ENCODE measurements around the gene BRD9.

BRD9 gene

GRCh38 chr5:816176-816575 lies 76.4 kb downstream of the BRD9 start:
- H3K23ac ChIP-seq (ENCODE audit: low read depth, low read length, poor library complexity) = no peak overlapping the region
- H2BK5ac ChIP-seq (ENCODE audit: low read length) = no peak overlapping the region
- no peak overlapping the region for H3K14ac ChIP-seq (ENCODE audit: low read length)
- H3K27me3 ChIP-seq (ENCODE audit: control insufficient read depth in 3 of 3, insufficient read depth in 3 of 3, low read depth in 1 of 3, low read length in 3 of 3) = no peaks in the 10 kb centered on the region
- no peak overlapping the region for H2BK15ac ChIP-seq (ENCODE audit: low read length)
- no peaks in the 10 kb centered on the region for H3K4me1 ChIP-seq (ENCODE audit: control insufficient read depth in 2 of 2, insufficient read depth in 1 of 2, low read depth in 1 of 2, low read length in 2 of 2)
- no peak overlapping the region for H3K9ac ChIP-seq (ENCODE audit: low read depth, low read length, poor library complexity)
- H3K9me3 ChIP-seq (replicated peaks in 1 of 2; ENCODE audit: control insufficient read depth in 2 of 2, insufficient read depth in 1 of 2, low read depth in 1 of 2, low read length in 2 of 2) = no peaks in the 10 kb centered on the region
- peaks cover 5 to 18% of the 10 kb centered on the region in 2 donors for H3K36me3 ChIP-seq (replicated peaks in 1 of 2; ENCODE audit: control insufficient read depth in 2 of 2, insufficient read depth in 2 of 2, low read length in 2 of 2)
- H4K91ac ChIP-seq (ENCODE audit: low read depth, low read length, poor library complexity) = no peak overlapping the region
- H4K8ac ChIP-seq (ENCODE audit: low read depth, low read length) = no peak overlapping the region
- no peak overlapping the region for H2BK12ac ChIP-seq (ENCODE audit: low read length)
- no peak overlapping the region for H2AK5ac ChIP-seq (ENCODE audit: low read depth, low read length)
- no peak for DNase-seq (ENCODE audit: low spot score)
- no peak overlapping the region for H3K4ac ChIP-seq (ENCODE audit: low read length)
- H3K4me3 ChIP-seq (ENCODE audit: low read length in 2 of 2) = no peak overlapping the region
- no peak overlapping the region for H2AFZ ChIP-seq (ENCODE audit: low read length)
- H3K4me2 ChIP-seq (ENCODE audit: insufficient read depth, low read length, poor library complexity, severe bottlenecking) = no peak overlapping the region
- H3K18ac ChIP-seq (ENCODE audit: low read length) = no peak overlapping the region
- WGBS, 2 donors (ENCODE audit: extremely low coverage in 2 of 2, insufficient read length in 2 of 2, insufficient replicate concordance in 1 of 2) = no CpG with 5 or more reads among the region's 15 CpGs
- H3K79me1 ChIP-seq (ENCODE audit: low read depth, low read length) = no peaks in the 10 kb centered on the region
- H2BK120ac ChIP-seq (ENCODE audit: low read depth, low read length) = no peak overlapping the region
- no peak overlapping the region for H3K27ac ChIP-seq (replicated peaks; ENCODE audit: low read length)

GRCh38 chr5:815449-815848 lies 77.2 kb downstream of the BRD9 start:
- Histone ChIP-seq H3K27ac (replicated peaks; ENCODE audit: low read length) (no peak overlapping the region), H3K14ac (ENCODE audit: low read length) (no peak overlapping the region), H2AFZ (ENCODE audit: low read length) (no peak overlapping the region), H2AK5ac (ENCODE audit: low read depth, low read length) (no peak overlapping the region), H3K23ac (ENCODE audit: low read depth, low read length, poor library complexity) (no peak overlapping the region), H3K18ac (ENCODE audit: low read length) (no peak overlapping the region), H3K9me3 (replicated peaks in 1 of 2; ENCODE audit: control insufficient read depth in 2 of 2, insufficient read depth in 1 of 2, low read depth in 1 of 2, low read length in 2 of 2) (no peaks in the 10 kb centered on the region), H3K36me3 (replicated peaks in 1 of 2; ENCODE audit: control insufficient read depth in 2 of 2, insufficient read depth in 2 of 2, low read length in 2 of 2) (peaks cover 3 to 14% of the 10 kb centered on the region in 2 donors), H4K91ac (ENCODE audit: low read depth, low read length, poor library complexity) (no peak overlapping the region), H3K9ac (ENCODE audit: low read depth, low read length, poor library complexity) (no peak overlapping the region), H3K4me3 (ENCODE audit: low read length in 2 of 2) (no peak overlapping the region), H2BK12ac (ENCODE audit: low read length) (no peak overlapping the region), H3K4me2 (ENCODE audit: insufficient read depth, low read length, poor library complexity, severe bottlenecking) (no peak overlapping the region), H3K4ac (ENCODE audit: low read length) (no peak overlapping the region), H2BK120ac (ENCODE audit: low read depth, low read length) (no peak overlapping the region), H4K8ac (ENCODE audit: low read depth, low read length) (no peak overlapping the region), H3K79me1 (ENCODE audit: low read depth, low read length) (no peaks in the 10 kb centered on the region), H3K4me1 (ENCODE audit: control insufficient read depth in 2 of 2, insufficient read depth in 1 of 2, low read depth in 1 of 2, low read length in 2 of 2) (no peaks in the 10 kb centered on the region), H3K27me3 (ENCODE audit: control insufficient read depth in 3 of 3, insufficient read depth in 3 of 3, low read depth in 1 of 3, low read length in 3 of 3) (no peaks in the 10 kb centered on the region), H2BK15ac (ENCODE audit: low read length) (no peak overlapping the region), H2BK5ac (ENCODE audit: low read length) (no peak overlapping the region)
- DNase-seq (ENCODE audit: low spot score) = no peak
- no CpG with 5 or more reads among the region's 3 CpGs for WGBS, 2 donors (ENCODE audit: extremely low coverage in 2 of 2, insufficient read length in 2 of 2, insufficient replicate concordance in 1 of 2)
